OCI-LY7 (cell line): ENCODE results near the gene LRRC8C. TPM values are rescaled to one million over a fixed set of nuclear protein-coding genes. Genes with fewer than 3 reads are reported as not detected.

Experiments
- BruUV-seq: library from RNA; stranded (reverse); fragments of 400-500 nt; replicated peaks from 2 replicates; lab custom pipeline; 2021; lab: Mats Ljungman, UMichigan
- CTCF ChIA-PET: fragments of 300-600 bp; sonication (Branson Sonifier 250); formaldehyde crosslinking; loops from one replicate; lab custom pipeline; 2022; ENCODE audit warnings: antibody characterized with exemption; ENCODE audit not compliant: unreplicated experiment; lab: Charles Lee
- POLR2A ChIA-PET: fragments of 300-600 bp; sonication (Branson Sonifier 250); formaldehyde crosslinking; loops from one replicate; lab custom pipeline; 2022; ENCODE audit warnings: antibody characterized with exemption; lab: Charles Lee
- DNase-seq: peaks from one replicate; pipeline ENCODE4 v3.0.0-alpha.2; 2015; ENCODE audit warnings: low spot score
- H2AFZ ChIP-seq: fragments of 200-600 bp; sonication (generic), shearing (Covaris generic); 2 replicates; pipeline ENCODE4 v1.6.1; 2014; ENCODE audit warnings: mild to moderate bottlenecking, antibody characterized with exemption, low read length, moderate library complexity
- H3K27ac ChIP-seq: fragments of 200-600 bp; sonication (generic); 2 replicates; pipeline ENCODE4 v1.5.1; 2014; ENCODE audit warnings: mixed run types, low read depth, mild to moderate bottlenecking, moderate library complexity, low read length, inconsistent platforms; ENCODE audit not compliant: poor library complexity, severe bottlenecking
- H3K36me3 ChIP-seq: fragments of 200-600 bp; sonication (generic); 2 replicates; pipeline ENCODE4 v1.6.1; 2014; ENCODE audit warnings: mild to moderate bottlenecking, antibody characterized with exemption, low read length, moderate library complexity, mixed read lengths; ENCODE audit not compliant: insufficient read depth
- H3K4me1 ChIP-seq: fragments of 200-600 bp; sonication (generic); 2 replicates; pipeline ENCODE4 v1.5.1; 2014; ENCODE audit warnings: mild to moderate bottlenecking, low read length; ENCODE audit not compliant: insufficient read depth, poor library complexity, severe bottlenecking
- H3K4me2 ChIP-seq: fragments of 200-600 bp; sonication (generic); 2 replicates; pipeline ENCODE4 v1.6.1; 2014; ENCODE audit warnings: mild to moderate bottlenecking, low read length
- H3K4me3 ChIP-seq: fragments of 200-600 bp; sonication (generic); 2 replicates; pipeline ENCODE4 v1.5.1; 2014; ENCODE audit warnings: mild to moderate bottlenecking, low read depth, low read length; ENCODE audit not compliant: poor library complexity, severe bottlenecking
- H3K79me2 ChIP-seq: fragments of 200-600 bp; sonication (generic); 2 replicates; pipeline ENCODE4 v1.6.1; 2016; ENCODE audit warnings: low read depth, mild to moderate bottlenecking, low read length, moderate library complexity, mixed read lengths; ENCODE audit not compliant: insufficient read depth
- H3K9me2 ChIP-seq: fragments of 200-600 bp; sonication (generic); 2 replicates; pipeline ENCODE4 v1.6.1; 2016; ENCODE audit warnings: mild to moderate bottlenecking, low read length, mixed read lengths; ENCODE audit not compliant: insufficient read depth
- H3K9me3 ChIP-seq: fragments of 200-600 bp; sonication (generic); 2 replicates; pipeline ENCODE4 v1.6.1; 2014; ENCODE audit warnings: mild to moderate bottlenecking, mixed run types, low read length, mixed read lengths
- H4K20me1 ChIP-seq: fragments of 200-600 bp; sonication (generic); 2 replicates; pipeline ENCODE4 v1.6.1; 2014; ENCODE audit warnings: mild to moderate bottlenecking, antibody characterized with exemption, low read length, moderate library complexity, mixed read lengths; ENCODE audit not compliant: insufficient read depth
- CTCF ChIP-seq: fragments of 200-600 bp; sonication (generic); conservative IDR thresholded peaks from 2 replicates; pipeline ENCODE4 v1.5.1; 2014; ENCODE audit warnings: mild to moderate bottlenecking, antibody characterized with exemption, low read length, moderate library complexity, mixed read lengths
- EZH2phosphoT487 ChIP-seq: fragments of 200-600 bp; sonication (generic); IDR thresholded peaks from 2 replicates; pipeline ENCODE4 v1.6.1; 2018; ENCODE audit warnings: low read depth, borderline replicate concordance, mild to moderate bottlenecking, mixed run types, antibody characterized with exemption, low read length, moderate library complexity, mixed read lengths
- intact Hi-C: fragments of 100-400 bp; cut with micrococcal nuclease; formaldehyde crosslinking; loops from one replicate; pipeline ENCODE4 v1.10.0; 2022; ENCODE audit not compliant: unreplicated experiment
- total RNA-seq, 2 experiments: library from RNA; depleted of rRNA in 1 of 2; stranded (reverse); fragments of >200 nt in 1 of 2; shearing (Covaris generic) in 1 of 2; gene quantifications; 2 replicates each; pipeline ENCODE4 v1.2.3, GENCODE V29; 2014 to 2022

LRRC8C gene
- total RNA-seq, 2 experiments from 2014 or later, result 6.0 to 9.0 TPM

GRCh38 chr1:89705901-89706699, 73.2 kb downstream of the LRRC8C start:
- ChIA-PET POLR2A (interaction anchor here (1.4 to 4.1 kb wide), 3 partner anchors 11 to 38 kb away, joined by 4 to 30 read pairs (median 13); no protein-coding TSS in a partner anchor), CTCF (interaction anchor here (1.0 kb wide), 2 partner anchors 14 to 73 kb away, joined by 3 read pairs; partner anchors contain the start of gene LRRC8C)
- intact Hi-C loops, result loop anchor here (2.0 kb wide), 1 partner anchor 73 kb away; the partner anchor contains the start of gene LRRC8C
- no peaks in the 10 kb centered on the region for H3K79me2 ChIP-seq
- no peaks in the 10 kb centered on the region; the same call in 1 of the 2 replicates for H3K9me3 ChIP-seq
- H3K9me2 ChIP-seq, result no peaks in the 10 kb centered on the region
- H3K4me1 ChIP-seq, result peaks cover 45% of the 10 kb centered on the region
- TF ChIP-seq CTCF (no peak), EZH2phosphoT487 (no peak)
- DNase-seq, result peak; percentile 63
- H3K27ac ChIP-seq, result peak overlapping the region; percentile 84
- H3K36me3 ChIP-seq, result no peaks in the 10 kb centered on the region
- no TSS peak for BruUV-seq
- H3K4me2 ChIP-seq, result peak overlapping the region; percentile 68
- H4K20me1 ChIP-seq, result no peaks in the 10 kb centered on the region
- H3K4me3 ChIP-seq, result peak overlapping the region; percentile 44
- H2AFZ ChIP-seq, result no peak overlapping the region; the same call in 1 of the 2 replicates

- ChIA-PET POLR2A (interaction anchor here (0.6 to 4.1 kb wide), 5 partner anchors 12 to 214 kb away, joined by 3 to 30 read pairs (median 4); no protein-coding TSS in a partner anchor), CTCF (interaction anchor here (0.6 to 1.0 kb wide), 3 partner anchors 14 to 73 kb away, joined by 3 read pairs; partner anchors contain the start of gene LRRC8C)
- no TSS peak for BruUV-seq
- Histone ChIP-seq H3K9me2 (no peaks in the 10 kb centered on the region), H3K9me3 (no peaks in the 10 kb centered on the region; the same call in 1 of the 2 replicates), H4K20me1 (no peaks in the 10 kb centered on the region), H3K4me3 (peak overlapping the region; percentile 44), H3K27ac (peak overlapping the region; percentile 84), H3K79me2 (no peaks in the 10 kb centered on the region), H3K4me2 (peak overlapping the region; percentile 68), H3K36me3 (no peaks in the 10 kb centered on the region), H3K4me1 (peaks cover 41% of the 10 kb centered on the region), H2AFZ (no peak overlapping the region; the same call in 1 of the 2 replicates)
- peak; percentile 46 for DNase-seq
- intact Hi-C loops, result loop anchor here (2.0 kb wide), 1 partner anchor 74 kb away; the partner anchor contains the start of gene LRRC8C
- TF ChIP-seq CTCF, result no peak
- no peak for TF ChIP-seq EZH2phosphoT487
Measured at GRCh38 chr1:89706700-89707012, 73.7 kb downstream of the LRRC8C start.
